ENCODE results near the gene UBE2L5.

The UBE2L5 gene

GRCh38 chr13:30413842-30414241 lies 8.5 kb upstream of the UBE2L5 start:
- DNase-seq (ENCODE audit: low read depth), result no peak
- no peak for TF ChIP-seq CTCF (IDR thresholded peaks at IDR 0.05; ENCODE audit: low read depth, low read length, missing control alignments)
- H3K4me3 ChIP-seq (ENCODE audit: low read depth, low read length), result no peak overlapping the region

DNA sequence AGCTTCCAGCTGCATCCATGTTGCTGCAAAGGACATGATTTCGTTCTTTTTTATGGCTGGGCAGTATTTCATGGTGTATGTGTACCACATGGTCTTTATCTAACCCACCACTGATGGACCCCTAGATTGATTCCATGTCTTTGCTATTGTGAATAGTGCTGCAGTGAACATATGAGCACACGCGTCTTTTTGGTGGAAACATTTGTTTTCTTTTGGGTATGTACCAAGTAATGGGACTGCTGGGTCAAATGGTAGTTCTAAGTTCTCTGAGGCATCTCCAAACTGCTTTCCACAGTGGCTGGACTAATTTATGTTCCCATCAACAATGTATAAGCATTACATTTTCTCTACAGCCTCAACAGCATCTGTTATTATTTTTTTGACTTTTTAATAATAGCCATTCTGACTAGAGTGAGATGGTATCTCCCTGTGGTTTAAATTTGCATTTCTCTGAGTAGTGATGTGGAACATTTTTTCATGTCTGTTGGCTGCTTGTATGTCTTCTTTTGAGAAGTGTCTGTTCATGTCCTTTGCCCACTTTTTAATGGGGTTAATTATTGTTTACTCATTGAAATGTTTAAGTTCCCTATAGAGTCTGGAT lies 6.8 kb upstream of the UBE2L5 start:
- DNase-seq (ENCODE audit: low read depth), result peak; percentile 57

GRCh38 chr13:30416471-30416870 lies 5.8 kb upstream of the UBE2L5 start:
- no peak for DNase-seq (ENCODE audit: low read depth)
- TF ChIP-seq CTCF (IDR thresholded peaks at IDR 0.05; ENCODE audit: low read depth, low read length, missing control alignments), result no peak
- H3K4me3 ChIP-seq (ENCODE audit: low read depth, low read length), result no peak overlapping the region

More for the DNA sequence above, 6.8 kb upstream of the UBE2L5 start:
- H3K4me3 ChIP-seq (ENCODE audit: low read depth, low read length), result no peak overlapping the region; the same call in 1 of the 2 replicates
- no peak for TF ChIP-seq CTCF (IDR thresholded peaks at IDR 0.05; ENCODE audit: low read depth, low read length, missing control alignments)

- no peak overlapping the region for H3K4me3 ChIP-seq (ENCODE audit: low read depth, low read length)
- no peak for TF ChIP-seq CTCF (IDR thresholded peaks at IDR 0.05; ENCODE audit: low read depth, low read length, missing control alignments)
- DNase-seq (ENCODE audit: low read depth), result no peak
These were observed 4.1 kb upstream of the UBE2L5 start for GRCh38 chr13:30418075-30418716.

DNA sequence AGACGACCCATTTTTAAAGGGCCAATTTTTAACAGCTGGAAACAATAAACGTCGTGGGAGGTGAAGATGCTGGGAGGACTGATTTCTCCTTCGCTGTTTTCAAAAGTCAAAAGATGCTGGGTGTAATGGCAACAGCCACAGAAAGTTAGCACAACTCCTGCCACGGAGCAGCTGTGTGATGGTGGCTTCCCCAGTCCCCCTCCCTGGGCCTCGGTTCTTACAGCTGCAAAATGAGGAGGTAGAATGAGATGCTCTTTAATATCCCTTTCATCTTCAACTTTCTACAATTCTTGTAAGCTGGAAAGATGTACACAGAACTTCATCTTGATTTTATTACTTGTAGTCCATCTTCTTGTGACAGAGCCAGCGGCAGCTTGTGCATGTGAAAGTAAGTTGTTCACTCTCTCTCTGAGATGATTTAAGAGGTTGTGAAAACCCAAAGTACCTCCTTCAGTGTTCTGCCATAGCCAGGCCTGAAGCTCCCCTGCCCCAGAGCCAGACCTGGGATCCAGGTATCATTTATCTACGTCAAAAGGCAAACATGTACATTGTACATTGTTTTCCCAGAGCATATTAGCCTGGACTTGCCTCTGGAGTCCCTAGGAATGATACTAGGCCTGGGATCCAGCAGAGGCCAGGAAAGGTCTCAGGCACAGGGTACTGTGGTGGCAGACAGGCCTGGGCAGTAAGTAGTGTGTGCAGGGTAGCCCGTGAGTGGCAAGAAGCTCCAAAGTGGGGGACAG lies 3.4 kb upstream of the UBE2L5 start:
- no peak for TF ChIP-seq CTCF (IDR thresholded peaks at IDR 0.05; ENCODE audit: low read depth, low read length, missing control alignments)
- DNase-seq (ENCODE audit: low read depth), result no peak
- H3K4me3 ChIP-seq (ENCODE audit: low read depth, low read length), result no peak overlapping the region

DNA sequence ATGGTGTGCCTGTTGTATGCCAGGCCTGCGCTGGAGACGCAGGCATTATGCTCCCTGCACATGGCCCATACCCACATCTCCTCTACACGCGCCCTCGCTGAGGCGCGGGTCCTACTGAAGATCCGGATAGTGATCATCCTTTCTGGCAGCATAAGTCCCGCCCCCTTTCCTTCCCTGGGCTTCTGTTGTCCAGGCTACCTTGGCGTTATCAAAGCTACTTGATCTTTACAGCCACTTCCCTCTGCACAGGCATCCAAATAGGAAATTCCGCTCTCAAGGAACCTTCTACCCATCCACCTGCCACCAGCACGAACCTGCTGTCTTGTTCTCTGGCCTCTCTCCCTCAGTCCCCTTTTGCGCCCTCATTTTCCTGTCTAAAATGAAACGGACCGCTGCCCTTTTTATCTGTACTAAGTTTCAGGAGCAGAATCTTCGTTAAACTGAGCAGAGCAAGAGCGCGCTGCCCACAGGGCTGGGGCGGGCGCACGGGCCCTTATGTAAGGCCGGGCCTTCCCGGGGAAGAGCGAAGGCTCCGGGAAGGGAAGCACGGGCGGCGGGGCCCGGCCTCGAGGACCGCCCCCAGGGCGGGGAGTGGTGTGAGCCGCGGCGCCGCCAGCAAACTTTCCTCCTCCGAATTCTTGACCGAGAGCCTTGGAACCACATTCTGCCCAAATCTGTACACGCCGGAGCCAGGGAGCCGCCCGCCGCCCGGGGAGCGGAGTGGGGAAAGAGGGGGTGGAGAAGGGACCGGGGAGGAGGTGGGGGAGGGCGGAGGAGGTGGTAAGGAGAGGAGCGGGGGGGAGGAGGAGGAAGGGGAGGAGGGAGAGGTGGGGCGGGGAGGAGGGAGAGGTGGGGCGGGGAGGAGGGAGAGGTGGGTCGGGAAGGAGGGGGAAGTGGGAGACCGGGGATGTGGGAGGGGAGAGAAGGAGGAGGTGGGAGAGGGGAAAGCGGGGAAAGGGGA lies 920 bp upstream of the UBE2L5 start:
- TF ChIP-seq CTCF (IDR thresholded peaks at IDR 0.05; ENCODE audit: low read depth, low read length, missing control alignments), result no peak
- no peak for DNase-seq (ENCODE audit: low read depth)
- peak overlapping the region; percentile 54 for H3K4me3 ChIP-seq (ENCODE audit: low read depth, low read length)
